Measurements from ENCODE around the gene SATB1.

GRCh38 chr3:18428991-18429745 is 4.0 kb upstream of the SATB1 start:
- no peak for TF ChIP-seq CTCF (conservative IDR thresholded peaks at IDR 0.05 in 1 of 2, IDR thresholded peaks at IDR 0.05 in 1 of 2; ENCODE audit: low read depth in 1 of 2, low read length in 2 of 2)
- no peak for TF ChIP-seq EZH2 (IDR thresholded peaks at IDR 0.05; ENCODE audit: low read length, missing control alignments)
